A549 (cell line): ENCODE data around the gene DMPK.

Experiments used
- CBX8 ChIP-seq: fragments of 200-600 bp; sonication (generic); IDR thresholded peaks from 2 replicates; pipeline ENCODE4 v1.6.1; 2016
- CEBPB ChIP-seq, 2 experiments: fragments of >200 bp in 1 of 2; sonication (Bioruptor Twin) in 1 of 2; formaldehyde crosslinking in 1 of 2; IDR thresholded peaks; 2 replicates each; pipeline ENCODE4 v1.6.1; 2012 to 2016
- EP300 ChIP-seq, 2 experiments: fragments of >200 bp; sonication (Bioruptor Twin); formaldehyde crosslinking; IDR thresholded peaks; 2 replicates in 1 of 2; 3 replicates in 1 of 2; pipeline ENCODE4 v1.6.1; 2016 to 2017
- FOSL2 ChIP-seq, 2 experiments: fragments of 450-650 bp in 1 of 2; fragments of >200 bp in 1 of 2; sonication (Bioruptor Twin) in 1 of 2; formaldehyde crosslinking; IDR thresholded peaks; 2 replicates each; pipeline versions ENCODE4 v1.5.0 to v1.6.1; 2016 to 2020; ENCODE audit warnings: mild to moderate bottlenecking in 1 of 2, moderate library complexity in 1 of 2
- HOXB13 ChIP-seq: fragments of 250-450 bp; sonication (Bioruptor Pico); IDR thresholded peaks from 2 replicates; pipeline ENCODE4 v1.5.0; 2020; ENCODE audit warnings: low read depth, mild to moderate bottlenecking, moderate library complexity
- JUNB ChIP-seq: fragments of >200 bp; sonication (Bioruptor Twin); formaldehyde crosslinking; IDR thresholded peaks from 2 replicates; pipeline ENCODE4 v1.6.1; 2016
- POLR2A ChIP-seq: IDR thresholded peaks from 2 replicates; pipeline ENCODE4 v1.6.1; 2012; ENCODE audit warnings: mild to moderate bottlenecking, low read length
- RFX5 ChIP-seq: fragments of 450-650 bp; IDR thresholded peaks from 2 replicates; pipeline ENCODE4 v1.7.1; 2014; ENCODE audit warnings: antibody characterized with exemption, mild to moderate bottlenecking, moderate library complexity
- SMC3 ChIP-seq: fragments of >200 bp; sonication (Bioruptor Twin); formaldehyde crosslinking; IDR thresholded peaks from 3 replicates; pipeline ENCODE4 v1.6.1; 2018; ENCODE audit warnings: inconsistent platforms
- TF ChIP-seq, protein P1 (sequence below): fragments of >200 bp; sonication (Bioruptor Twin); formaldehyde crosslinking; IDR thresholded peaks from 3 replicates; pipeline ENCODE4 v1.5.1; 2016
- TF ChIP-seq, protein P2 (sequence below): fragments of 200-600 bp; sonication (generic); IDR thresholded peaks from 2 replicates; pipeline ENCODE4 v1.6.1; 2016; ENCODE audit warnings: antibody characterized with exemption, mild to moderate bottlenecking, moderate library complexity

- TF ChIP-seq, protein P1, sequence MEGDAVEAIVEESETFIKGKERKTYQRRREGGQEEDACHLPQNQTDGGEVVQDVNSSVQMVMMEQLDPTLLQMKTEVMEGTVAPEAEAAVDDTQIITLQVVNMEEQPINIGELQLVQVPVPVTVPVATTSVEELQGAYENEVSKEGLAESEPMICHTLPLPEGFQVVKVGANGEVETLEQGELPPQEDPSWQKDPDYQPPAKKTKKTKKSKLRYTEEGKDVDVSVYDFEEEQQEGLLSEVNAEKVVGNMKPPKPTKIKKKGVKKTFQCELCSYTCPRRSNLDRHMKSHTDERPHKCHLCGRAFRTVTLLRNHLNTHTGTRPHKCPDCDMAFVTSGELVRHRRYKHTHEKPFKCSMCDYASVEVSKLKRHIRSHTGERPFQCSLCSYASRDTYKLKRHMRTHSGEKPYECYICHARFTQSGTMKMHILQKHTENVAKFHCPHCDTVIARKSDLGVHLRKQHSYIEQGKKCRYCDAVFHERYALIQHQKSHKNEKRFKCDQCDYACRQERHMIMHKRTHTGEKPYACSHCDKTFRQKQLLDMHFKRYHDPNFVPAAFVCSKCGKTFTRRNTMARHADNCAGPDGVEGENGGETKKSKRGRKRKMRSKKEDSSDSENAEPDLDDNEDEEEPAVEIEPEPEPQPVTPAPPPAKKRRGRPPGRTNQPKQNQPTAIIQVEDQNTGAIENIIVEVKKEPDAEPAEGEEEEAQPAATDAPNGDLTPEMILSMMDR, result no peak
- TF ChIP-seq HOXB13 (no peak), SMC3 (no peak), POLR2A (no peak), FOSL2 (IDR thresholded peaks at IDR 0.05) (no peak), FOSL2 (CRISPR knock-in tag; IDR thresholded peaks at IDR 0.05) (no peak), JUNB (no peak), CEBPB (IDR thresholded peaks at IDR 0.05) (no peak), EP300 (IDR thresholded peaks at IDR 0.05) (no peak), CBX8 (no peak), RFX5 (no peak)
- TF ChIP-seq, protein P2, sequence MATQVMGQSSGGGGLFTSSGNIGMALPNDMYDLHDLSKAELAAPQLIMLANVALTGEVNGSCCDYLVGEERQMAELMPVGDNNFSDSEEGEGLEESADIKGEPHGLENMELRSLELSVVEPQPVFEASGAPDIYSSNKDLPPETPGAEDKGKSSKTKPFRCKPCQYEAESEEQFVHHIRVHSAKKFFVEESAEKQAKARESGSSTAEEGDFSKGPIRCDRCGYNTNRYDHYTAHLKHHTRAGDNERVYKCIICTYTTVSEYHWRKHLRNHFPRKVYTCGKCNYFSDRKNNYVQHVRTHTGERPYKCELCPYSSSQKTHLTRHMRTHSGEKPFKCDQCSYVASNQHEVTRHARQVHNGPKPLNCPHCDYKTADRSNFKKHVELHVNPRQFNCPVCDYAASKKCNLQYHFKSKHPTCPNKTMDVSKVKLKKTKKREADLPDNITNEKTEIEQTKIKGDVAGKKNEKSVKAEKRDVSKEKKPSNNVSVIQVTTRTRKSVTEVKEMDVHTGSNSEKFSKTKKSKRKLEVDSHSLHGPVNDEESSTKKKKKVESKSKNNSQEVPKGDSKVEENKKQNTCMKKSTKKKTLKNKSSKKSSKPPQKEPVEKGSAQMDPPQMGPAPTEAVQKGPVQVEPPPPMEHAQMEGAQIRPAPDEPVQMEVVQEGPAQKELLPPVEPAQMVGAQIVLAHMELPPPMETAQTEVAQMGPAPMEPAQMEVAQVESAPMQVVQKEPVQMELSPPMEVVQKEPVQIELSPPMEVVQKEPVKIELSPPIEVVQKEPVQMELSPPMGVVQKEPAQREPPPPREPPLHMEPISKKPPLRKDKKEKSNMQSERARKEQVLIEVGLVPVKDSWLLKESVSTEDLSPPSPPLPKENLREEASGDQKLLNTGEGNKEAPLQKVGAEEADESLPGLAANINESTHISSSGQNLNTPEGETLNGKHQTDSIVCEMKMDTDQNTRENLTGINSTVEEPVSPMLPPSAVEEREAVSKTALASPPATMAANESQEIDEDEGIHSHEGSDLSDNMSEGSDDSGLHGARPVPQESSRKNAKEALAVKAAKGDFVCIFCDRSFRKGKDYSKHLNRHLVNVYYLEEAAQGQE, result no peak
Measured at GRCh38 chr19:45765702-45766295, 16.5 kb downstream of the DMPK start.
